Epidermal melanocyte (primary cell): ENCODE data around the gene RCN2.
"Not testable (repeated sequence)": the region's sequence is repeated elsewhere in the genome, so short reads cannot be mapped to it uniquely, and the experiment has no call there.

Experiments
- DNase-seq: peaks from one replicate; pipeline ENCODE4 v3.0.0; 2011; ENCODE audit warnings: low spot score; ENCODE audit not compliant: insufficient read length

Gene RCN2

GRCh38 chr15:76931397-76932134, at the start of gene RCN2:
TSS of gene RCN2 (plus strand) at chr15:76931749. CDS start at chr15:76931842, 93 bp downstream.
- DNase-seq: peak; percentile 76

GRCh38 chr15:76885212-76885611, 46.3 kb upstream of the RCN2 start:
- no peak for DNase-seq

GRCh38 chr15:76887280-76888141, 44.0 kb upstream of the RCN2 start:
- not testable (repeated sequence) for DNase-seq

- DNase-seq: not testable (repeated sequence)
Observed at GRCh38 chr15:76892836-76893235, 38.7 kb upstream of the RCN2 start.

GRCh38 chr15:76894174-76894573, 37.4 kb upstream of the RCN2 start:
- DNase-seq: no peak

- no peak for DNase-seq
Observed at GRCh38 chr15:76898102-76898501, 33.4 kb upstream of the RCN2 start.

- DNase-seq: not testable (repeated sequence)
Observed at GRCh38 chr15:76899176-76899930, 32.2 kb upstream of the RCN2 start.

- DNase-seq: not testable (repeated sequence)
Observed at GRCh38 chr15:76899931-76900310, 31.6 kb upstream of the RCN2 start.

GRCh38 chr15:76901965-76902364, 29.6 kb upstream of the RCN2 start:
- no peak for DNase-seq

GRCh38 chr15:76903251-76903681, 28.3 kb upstream of the RCN2 start:
- DNase-seq: no peak

- DNase-seq: no peak
Observed at GRCh38 chr15:76904461-76905012, 27.0 kb upstream of the RCN2 start.

- DNase-seq: peak; percentile 88
Observed at GRCh38 chr15:76905013-76905839, 26.3 kb upstream of the RCN2 start, which contains the start of gene SCAPER. TSS of gene SCAPER (minus strand) at chr15:76905340. CDS start at chr15:76883817, 21,523 bp downstream.

GRCh38 chr15:76905855-76906254, 25.7 kb upstream of the RCN2 start:
- DNase-seq: no peak

GRCh38 chr15:76912430-76912829, 19.1 kb upstream of the RCN2 start:
- no peak for DNase-seq

GRCh38 chr15:76913737-76914136, 17.8 kb upstream of the RCN2 start:
- DNase-seq: no peak

GRCh38 chr15:76916369-76916768, 15.2 kb upstream of the RCN2 start:
- DNase-seq: no peak

- DNase-seq: no peak
Observed at GRCh38 chr15:76928201-76928600, 3.3 kb upstream of the RCN2 start.

- DNase-seq: no peak
Observed at GRCh38 chr15:76929011-76929760, 2.4 kb upstream of the RCN2 start.

- DNase-seq: no peak
Observed at GRCh38 chr15:76930831-76931396, 635 bp upstream of the RCN2 start.
